ENCODE data around the gene MAST1.
"Not testable (repeated sequence)": the region's sequence is repeated elsewhere in the genome, so short reads cannot be mapped to it uniquely, and the experiment has no call there.

The MAST1 gene

DNA sequence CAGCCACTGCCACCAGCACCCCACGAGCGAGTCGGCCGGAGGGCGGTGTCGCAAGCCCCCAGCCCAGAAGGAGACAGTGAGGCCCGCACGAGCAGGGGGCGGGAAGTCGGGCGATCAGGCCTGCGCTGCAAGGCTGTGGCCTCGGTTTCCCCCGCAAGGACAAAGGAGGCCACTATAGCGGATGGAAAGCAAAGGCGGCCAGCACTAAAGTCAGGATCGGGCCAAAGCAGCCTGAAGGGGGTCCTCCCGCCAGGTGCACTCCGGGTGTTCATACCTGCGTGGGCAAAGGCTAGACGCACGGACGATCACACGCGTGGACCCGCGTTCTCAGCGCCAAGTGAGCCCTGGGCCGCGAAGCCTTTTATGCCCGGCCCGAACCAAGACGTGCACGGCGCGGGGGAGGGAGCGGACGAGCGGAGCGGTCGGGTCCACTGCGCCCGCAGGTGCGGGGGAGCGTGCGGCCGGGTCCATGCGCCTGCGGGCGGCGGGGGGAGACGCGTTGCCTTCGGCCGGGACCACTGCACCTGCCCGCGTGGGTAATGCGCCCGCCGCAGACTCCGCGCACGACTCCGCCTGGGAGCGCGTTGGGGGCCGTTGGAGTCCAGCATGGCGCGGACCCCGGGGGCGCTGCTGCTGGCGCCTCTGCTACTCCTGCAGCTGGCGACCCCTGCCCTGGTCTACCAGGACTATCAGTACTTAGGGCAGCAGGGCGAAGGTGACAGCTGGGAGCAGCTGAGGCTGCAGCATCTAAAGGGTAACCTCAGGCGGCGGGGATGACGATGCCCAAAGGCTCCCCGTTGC is 36.6 kb upstream of the MAST1 start, which contains the start of the genes PRDX2 and THSD8:
PRDX2 (minus strand) TSS at position 335 of the 801 bp plus-strand sequence. CDS start 539 bp downstream, outside the sequence.
THSD8 (plus strand) TSS at position 604 of the 801 bp plus-strand sequence; CDS start at position 607, 3 bp downstream.
- peak; percentile 84 for DNase-seq (ENCODE audit: low spot score)

DNA sequence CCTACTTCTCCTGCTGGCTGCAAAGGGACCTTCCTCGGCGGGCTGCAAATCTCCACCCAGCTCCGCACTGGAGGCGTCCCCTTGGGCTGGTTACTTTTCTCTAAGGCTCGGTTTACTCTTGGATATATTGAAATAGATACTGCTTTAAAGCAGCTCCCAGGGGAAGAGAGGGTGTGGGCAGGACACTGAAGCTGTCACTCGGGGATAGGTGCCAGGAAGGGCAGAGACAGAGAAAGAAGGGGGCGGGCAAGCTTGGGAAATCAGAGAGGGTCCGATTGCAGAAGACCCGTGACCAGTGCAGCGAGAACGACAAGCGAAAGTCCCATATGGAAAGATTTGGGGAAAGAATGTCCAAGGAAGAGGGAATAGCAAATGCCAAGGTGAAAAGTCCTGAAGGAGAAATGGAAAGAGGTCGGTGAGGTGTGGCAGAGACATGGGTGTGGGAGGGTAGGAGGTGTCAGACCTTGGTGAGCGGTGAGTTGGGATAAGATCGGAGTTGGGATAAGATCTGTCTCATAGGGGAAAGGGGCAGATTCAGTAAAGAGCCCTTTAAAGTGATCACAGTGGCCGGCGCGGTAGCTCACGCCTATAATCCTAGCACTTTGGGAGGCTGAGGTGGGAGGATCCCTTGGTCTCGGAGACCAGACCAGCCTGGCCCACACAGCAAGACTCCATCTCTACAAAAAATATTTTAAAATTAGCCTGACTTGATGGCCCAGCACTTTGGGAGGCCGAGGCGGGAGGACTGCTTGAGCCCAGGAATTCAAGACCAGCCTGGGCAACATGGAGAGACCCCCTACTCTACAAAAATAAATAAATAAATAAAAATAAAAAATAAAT is 35.8 kb upstream of the MAST1 start:
- peak; percentile 63 for DNase-seq (ENCODE audit: low spot score)

- no peak for DNase-seq (ENCODE audit: low spot score)
These were observed 34.3 kb upstream of the MAST1 start for GRCh38 chr19:12804051-12804450.

GRCh38 chr19:12806242-12807081 is 31.9 kb upstream of the MAST1 start, which contains the start of gene RNASEH2A:
TSS of gene RNASEH2A (plus strand) at chr19:12806584. CDS start at chr19:12806674, 90 bp downstream.
- peak; percentile 91 for DNase-seq (ENCODE audit: low spot score)

- no peak for DNase-seq (ENCODE audit: low spot score)
These were observed 23.2 kb upstream of the MAST1 start for GRCh38 chr19:12815088-12815487.

GRCh38 chr19:12817188-12817587 is 21.1 kb upstream of the MAST1 start:
- not testable (repeated sequence) for DNase-seq (ENCODE audit: low spot score)

GRCh38 chr19:12817810-12818209 is 20.5 kb upstream of the MAST1 start:
- not testable (repeated sequence) for DNase-seq (ENCODE audit: low spot score)

DNA sequence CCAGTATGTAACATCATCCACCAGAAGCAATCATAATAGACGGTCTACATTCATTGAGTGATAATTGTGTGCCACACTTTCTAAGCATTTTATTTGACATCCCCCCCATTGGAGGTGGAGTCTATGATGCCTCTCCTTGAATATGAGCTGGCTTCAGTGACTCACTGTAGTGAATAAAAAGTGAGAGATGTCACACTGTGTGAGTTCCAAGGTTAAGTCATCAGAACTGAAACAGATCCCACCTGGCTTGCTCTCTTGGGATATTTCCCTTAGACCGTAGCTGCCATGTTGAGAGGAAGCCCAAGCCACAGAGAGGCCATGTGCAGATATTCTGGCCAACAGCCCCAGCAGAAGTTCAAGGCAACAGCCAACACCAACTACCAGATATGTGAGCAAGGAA is 16.6 kb upstream of the MAST1 start:
- no peak for DNase-seq (ENCODE audit: low spot score)

DNA sequence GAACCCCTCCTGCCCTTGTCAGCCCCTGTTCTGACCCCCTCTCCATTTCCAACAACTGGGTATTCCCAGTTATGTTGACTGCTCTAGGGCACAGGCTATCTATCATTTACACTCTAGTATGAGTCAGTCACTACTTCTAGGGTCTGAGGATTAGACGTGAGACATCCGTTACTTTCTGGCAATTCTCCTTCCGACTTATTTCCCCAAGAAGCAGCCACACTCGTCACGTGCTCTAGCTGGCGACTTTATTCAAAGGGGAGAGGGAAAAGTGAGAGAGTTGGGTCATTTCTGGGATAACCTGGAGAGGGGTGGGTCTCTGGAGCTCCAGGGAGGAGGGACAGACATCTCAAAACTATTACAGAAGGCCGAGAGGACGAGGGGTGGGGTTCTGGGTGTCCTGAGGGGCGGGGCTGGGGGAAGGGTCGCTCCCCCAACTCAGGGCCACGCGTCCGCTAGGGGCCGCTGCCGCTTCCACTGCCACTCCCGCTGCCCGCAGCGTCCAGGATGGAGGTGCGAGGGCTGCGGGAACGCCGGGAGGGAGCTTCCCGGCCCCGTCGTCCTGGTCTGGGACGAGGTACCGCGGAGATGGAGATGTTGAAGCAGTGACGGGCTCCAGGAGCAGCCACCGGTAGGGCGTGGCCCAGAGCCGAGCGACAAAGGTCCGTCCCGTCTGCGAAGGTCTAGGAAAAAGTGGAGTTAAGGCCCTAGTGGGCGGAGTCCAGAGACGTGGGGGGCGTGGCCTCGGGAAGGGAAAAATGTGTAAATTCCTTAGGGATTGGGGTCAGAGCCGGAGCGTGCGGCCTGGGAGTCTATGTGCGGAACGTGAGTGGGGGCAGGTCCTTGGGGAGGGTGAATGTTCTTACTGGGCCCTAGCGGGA is 12.8 kb upstream of the MAST1 start:
- no peak for DNase-seq (ENCODE audit: low spot score)

- no peak for DNase-seq (ENCODE audit: low spot score)
These were observed 9.8 kb upstream of the MAST1 start for GRCh38 chr19:12828494-12828893.

DNA sequence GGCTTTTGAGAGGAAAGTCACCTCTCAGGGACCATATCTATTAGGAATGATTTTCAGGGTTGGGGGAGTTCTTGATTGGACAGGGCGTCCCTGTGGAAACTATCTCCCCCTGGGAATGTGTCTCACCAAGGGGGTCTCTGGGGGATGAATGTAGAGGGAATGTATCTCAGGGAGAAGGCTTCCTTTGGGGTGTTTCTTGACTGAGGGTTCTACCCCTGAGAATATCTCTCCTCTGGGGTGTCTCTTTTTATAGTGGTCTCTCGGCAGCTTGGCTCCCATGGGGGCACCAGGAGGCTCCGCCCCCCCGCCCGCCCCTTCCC is 4.9 kb upstream of the MAST1 start:
- no peak for DNase-seq (ENCODE audit: low spot score)

DNA sequence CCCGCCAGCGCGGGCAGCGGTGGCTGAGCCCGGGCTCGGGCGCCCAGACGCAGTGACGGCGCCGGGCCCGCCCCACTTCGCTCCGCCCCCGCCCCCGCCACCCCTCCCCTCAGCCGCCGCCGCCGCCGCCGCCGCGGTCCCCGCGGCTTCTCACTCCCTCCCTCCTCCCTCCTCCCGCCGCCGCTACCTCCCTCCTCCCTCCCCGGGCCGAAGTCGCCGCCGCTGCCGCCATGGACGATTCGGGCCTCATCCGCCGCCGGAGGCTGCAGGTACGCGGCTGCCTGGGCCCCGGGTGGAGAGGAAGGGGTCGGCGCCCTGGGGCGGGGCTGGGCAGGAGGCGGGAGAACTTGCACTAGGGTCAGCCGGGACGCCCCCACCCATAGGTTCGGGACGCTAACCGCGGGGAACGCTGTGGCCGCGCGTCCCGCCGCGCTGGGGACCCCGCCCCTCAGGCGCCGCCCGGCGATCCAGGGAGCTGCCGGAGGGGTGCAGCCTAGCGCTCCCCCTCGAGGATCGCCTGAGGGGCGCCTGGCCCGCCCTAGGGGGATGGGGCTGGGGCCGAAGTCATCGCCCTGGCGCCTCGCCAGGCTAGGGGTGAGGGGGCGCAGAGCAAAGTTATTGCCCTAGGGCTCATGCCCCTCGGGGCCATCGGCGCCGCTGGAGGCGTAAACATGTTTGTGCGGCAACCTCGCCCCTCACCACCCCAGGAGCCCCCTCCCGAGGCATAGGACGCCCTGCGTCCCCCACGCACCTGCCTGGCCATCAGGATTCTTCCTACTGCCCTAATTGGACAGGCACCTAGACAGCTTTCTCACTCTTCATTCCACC is 4.4 kb upstream of the MAST1 start:
- DNase-seq (ENCODE audit: low spot score) = peak; percentile 60

DNA sequence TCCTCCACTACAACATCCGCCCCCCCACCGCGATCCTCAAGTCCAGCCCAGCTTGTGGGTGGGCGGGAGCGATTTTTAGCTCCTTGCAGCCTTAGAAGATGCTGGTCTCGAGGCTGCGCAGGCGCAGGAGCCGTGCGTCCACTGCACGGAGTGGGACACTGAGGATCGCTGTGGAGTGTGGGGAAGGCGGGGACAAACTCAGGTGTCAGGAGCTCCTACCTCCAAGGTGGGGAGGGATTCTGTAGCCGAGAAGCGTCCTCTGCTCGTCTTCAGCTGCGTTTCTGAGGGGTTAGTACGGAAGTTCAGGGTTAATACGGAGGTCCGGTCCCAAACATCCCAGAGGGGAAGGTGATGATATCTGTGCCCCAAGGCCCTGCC is 3.8 kb upstream of the MAST1 start, which contains the start of gene RTBDN:
RTBDN (minus strand) TSS at position 14 of the 378 bp plus-strand sequence. CDS start 4,600 bp downstream, outside the sequence.
- peak; percentile 73 for DNase-seq (ENCODE audit: low spot score)

GRCh38 chr19:12834976-12835757 is 3.1 kb upstream of the MAST1 start:
- peak; percentile 71 for DNase-seq (ENCODE audit: low spot score)

DNA sequence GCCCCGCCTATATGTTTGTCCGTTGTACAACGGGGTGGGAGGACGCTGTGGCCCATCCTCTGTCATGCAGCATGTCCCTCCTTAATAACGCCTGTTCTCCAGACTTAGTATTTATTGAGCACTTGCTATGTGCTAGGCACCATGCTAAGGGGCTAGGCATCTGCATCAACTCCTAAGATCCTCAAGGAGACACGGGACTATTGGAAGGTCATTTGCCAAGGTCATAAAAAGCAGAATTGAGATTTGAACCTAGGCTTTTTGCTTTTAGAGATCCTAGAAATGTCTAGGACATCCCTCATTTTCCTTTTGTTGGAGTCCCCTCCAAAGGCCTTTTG is 1.8 kb upstream of the MAST1 start:
- DNase-seq (ENCODE audit: low spot score) = no peak

- DNase-seq (ENCODE audit: low spot score) = no peak
These were observed 1.1 kb upstream of the MAST1 start for GRCh38 chr19:12837225-12837624.

GRCh38 chr19:12838886-12839756 is 806 bp downstream of the MAST1 start:
- peak; percentile 69 for DNase-seq (ENCODE audit: low spot score)
